SK-N-SH (cell line): ENCODE measurements around the gene FAM229A. TPM values are rescaled to one million over a fixed set of nuclear protein-coding genes. Genes with fewer than 3 reads are reported as not detected.

Experiments
- CTCF ChIA-PET: fragments of 300-600, 350-600 bp; formaldehyde crosslinking; extraction: SDS; loops from one replicate; lab custom pipeline; 2021; lab: Yijun Ruan, JAX
- POLR2A ChIA-PET: fragments of 350-600 bp; sonication (Branson Sonifier 250); formaldehyde crosslinking; extraction: SDS; loops from one replicate; lab custom pipeline; 2020; ENCODE audit warnings: antibody characterized with exemption, inconsistent platforms; lab: Yijun Ruan, JAX
- DNase-seq: peaks from one replicate; pipeline ENCODE4 v3.0.0; 2012
- H2AFZ ChIP-seq: fragments of 200-600 bp; sonication (generic); 2 replicates; pipeline ENCODE4 v1.8.1; 2016; ENCODE audit warnings: antibody characterized with exemption, mild to moderate bottlenecking, low read depth
- H3F3A ChIP-seq: fragments of 200-600 bp; sonication (generic); replicated peaks from 2 replicates; pipeline ENCODE3; 2016; ENCODE audit warnings: antibody characterized with exemption, mild to moderate bottlenecking; ENCODE audit not compliant: insufficient read depth
- H3K27ac ChIP-seq, 2 experiments: fragments of 200-500 bp in 1 of 2; fragments of 200-600 bp in 1 of 2; sonication (Bioruptor generic) in 1 of 2; sonication (generic), shearing (Covaris generic) in 1 of 2; 2 replicates each; pipeline versions ENCODE4 v1.5.1 to v1.6.1; 2014 to 2016; ENCODE audit warnings: low read depth in 2 of 2, inconsistent platforms in 1 of 2, low read length in 1 of 2, mild to moderate bottlenecking in 1 of 2, mixed read lengths in 1 of 2
- H3K27me3 ChIP-seq: fragments of 200-600 bp; sonication (generic), shearing (Covaris generic); 2 replicates; pipeline ENCODE4 v1.6.1; 2016; ENCODE audit warnings: mixed run types; ENCODE audit not compliant: insufficient read depth
- H3K36me3 ChIP-seq, 2 experiments: fragments of 200-500 bp in 1 of 2; fragments of 200-600 bp in 1 of 2; sonication (Bioruptor generic) in 1 of 2; sonication (generic) in 1 of 2; replicated peaks in 1 of 2; 2 replicates each; pipeline versions ENCODE3 to v1.5.1; 2014 to 2016; ENCODE audit warnings: low read length in 1 of 2, mild to moderate bottlenecking in 1 of 2; ENCODE audit not compliant: insufficient read depth in 2 of 2, control insufficient read depth in 1 of 2
- H3K4me1 ChIP-seq, 2 experiments: fragments of 200-500 bp in 1 of 2; fragments of 200-600 bp in 1 of 2; sonication (Bioruptor generic) in 1 of 2; sonication (generic), shearing (Covaris generic) in 1 of 2; 2 replicates each; pipeline versions ENCODE4 v1.5.1 to v1.6.1; 2014 to 2016; ENCODE audit warnings: low read depth in 1 of 2, low read length in 1 of 2, mixed run types in 1 of 2; ENCODE audit not compliant: insufficient read depth in 2 of 2, control insufficient read depth in 1 of 2
- H3K4me2 ChIP-seq: fragments of 200-600 bp; sonication (generic), shearing (Covaris generic); 2 replicates; pipeline ENCODE4 v1.6.1; 2017; ENCODE audit warnings: mixed run types
- H3K4me3 ChIP-seq, 2 experiments: fragments of 200-500 bp in 1 of 2; fragments of 200-600 bp in 1 of 2; sonication (Bioruptor generic) in 1 of 2; sonication (generic), shearing (Covaris generic) in 1 of 2; 2 replicates each; pipeline versions ENCODE4 v1.5.1 to v1.8.1; 2014 to 2016; ENCODE audit warnings: low read depth in 2 of 2, inconsistent platforms in 1 of 2, low read length in 1 of 2, mild to moderate bottlenecking in 1 of 2, mixed read lengths in 1 of 2, moderate library complexity in 1 of 2
- H3K79me2 ChIP-seq: fragments of 200-600 bp; sonication (generic); 2 replicates; pipeline ENCODE4 v1.8.1; 2017; ENCODE audit warnings: mild to moderate bottlenecking; ENCODE audit not compliant: insufficient read depth
- H3K9ac ChIP-seq: fragments of 200-600 bp; sonication (generic); 2 replicates; pipeline ENCODE4 v1.6.1; 2017; ENCODE audit warnings: mixed run types
- H3K9me2 ChIP-seq: fragments of 200-600 bp; sonication (generic); 2 replicates; pipeline ENCODE4 v1.6.1; 2017; ENCODE audit warnings: mixed run types
- H3K9me3 ChIP-seq: fragments of 200-600 bp; sonication (generic); 2 replicates; pipeline ENCODE4 v1.6.1; 2017; ENCODE audit warnings: mixed run types, mild to moderate bottlenecking, moderate library complexity
- H4K20me1 ChIP-seq: fragments of 200-600 bp; sonication (generic); 2 replicates; pipeline ENCODE4 v1.6.1; 2017; ENCODE audit warnings: mild to moderate bottlenecking, mixed run types; ENCODE audit not compliant: insufficient read depth
- EP300 ChIP-seq, 2 experiments: IDR thresholded peaks; 2 replicates each; pipeline versions ENCODE4 v1.4.0 to v1.6.1; 2012; ENCODE audit warnings: borderline replicate concordance in 1 of 2, low read depth in 1 of 2, low read length in 1 of 2
- EZH2phosphoT487 ChIP-seq: fragments of 200-600 bp; sonication (generic); IDR thresholded peaks from 2 replicates; pipeline ENCODE4 v1.6.1; 2017; ENCODE audit warnings: low read depth, mixed run types, mild to moderate bottlenecking, antibody characterized with exemption, moderate library complexity, borderline replicate concordance
- FOXM1 ChIP-seq: IDR thresholded peaks from 2 replicates; pipeline ENCODE4 v1.4.0; 2012; ENCODE audit warnings: low read depth, mild to moderate bottlenecking
- GATA2 ChIP-seq: sonication (generic); formaldehyde crosslinking; IDR thresholded peaks from 2 replicates; pipeline ENCODE4 v1.5.0; 2020; ENCODE audit warnings: mild to moderate bottlenecking, missing genetic modification reagents
- MXI1 ChIP-seq: IDR thresholded peaks from 2 replicates; pipeline ENCODE4 v1.6.1; 2012; ENCODE audit warnings: mild to moderate bottlenecking, low read depth, low read length, improper control_type of control experiment
- POLR2AphosphoS5 ChIP-seq: IDR thresholded peaks from 2 replicates; pipeline ENCODE4 v1.6.1; 2012; ENCODE audit warnings: low read depth, low read length
- RAD21 ChIP-seq: IDR thresholded peaks from 2 replicates; pipeline ENCODE4 v1.6.1; 2012; ENCODE audit warnings: mild to moderate bottlenecking, low read length
- RCOR1 ChIP-seq: fragments of 150-350 bp; IDR thresholded peaks from 2 replicates; pipeline ENCODE4 v1.6.1; 2017; ENCODE audit warnings: antibody characterized with exemption, low read length
- YY1 ChIP-seq: IDR thresholded peaks from 2 replicates; pipeline ENCODE4 v1.4.0; 2012; ENCODE audit warnings: low read depth, mild to moderate bottlenecking
- WGBS: methylation state at CpG from one replicate; pipeline ENCODE4 v1.1.6; 2017; ENCODE audit warnings: low lambda C conversion rate; 5-methylcytosine and 5-hydroxymethylcytosine counted together
- polyA plus RNA-seq, 3 experiments: library from polyadenylated mRNA; depleted of rRNA; stranded (reverse); fragments of >200 nt; gene quantifications; 2 replicates each; pipeline ENCODE4 v1.2.3, GENCODE V29; 2012
- TF ChIP-seq, protein P1 (sequence below): IDR thresholded peaks from 2 replicates; pipeline ENCODE4 v1.4.0; 2012; ENCODE audit warnings: low read depth, borderline replicate concordance
- TF ChIP-seq, protein P2 (sequence below): fragments of 150-350 bp; IDR thresholded peaks from 2 replicates; pipeline ENCODE4 v1.6.1; 2017; ENCODE audit warnings: antibody characterized with exemption, low read length, low read depth, borderline replicate concordance

The FAM229A gene
- polyA plus RNA-seq, 1 of the 3 experiments (the other 2 are of a cell fraction): 8.0 TPM

DNA sequence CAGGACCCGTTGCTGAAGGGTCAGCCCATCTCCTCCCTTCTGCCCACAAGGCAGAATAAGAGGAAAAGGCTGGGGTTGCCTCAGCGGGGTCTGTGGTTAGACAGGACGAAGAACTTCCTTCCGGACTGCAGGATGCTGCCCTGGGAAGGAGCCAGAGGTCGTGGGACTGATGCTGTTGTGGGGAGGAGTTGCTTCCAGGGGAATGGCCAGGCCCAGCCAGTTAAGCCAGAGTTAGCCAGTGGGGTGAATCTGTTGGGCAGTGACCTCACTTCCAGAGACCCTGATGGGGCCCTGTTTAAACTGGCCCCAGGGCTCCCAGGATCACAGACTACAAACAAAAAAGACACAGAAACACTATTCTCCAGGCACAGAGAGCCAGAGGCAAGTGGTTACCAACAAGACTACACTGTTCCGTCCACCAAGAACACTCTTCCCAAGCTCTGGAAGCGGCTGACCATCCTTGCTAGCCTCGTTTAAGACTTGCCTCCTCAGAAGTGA is 13.0 kb downstream of the FAM229A start:
- H3K27ac ChIP-seq: no peak overlapping the region
- DNase-seq: no peak
- H3K4me2 ChIP-seq: no peak overlapping the region
- H3F3A ChIP-seq: no peaks in the 10 kb centered on the region
- CTCF ChIA-PET: no interaction called here
- H3K4me3 ChIP-seq: no peak overlapping the region
- H3K9me2 ChIP-seq: no peaks in the 10 kb centered on the region
- H3K27me3 ChIP-seq: no peaks in the 10 kb centered on the region
- no peak for TF ChIP-seq EZH2phosphoT487
- TF ChIP-seq RAD21: no peak
- no peak for TF ChIP-seq RCOR1
- TF ChIP-seq, protein P1, sequence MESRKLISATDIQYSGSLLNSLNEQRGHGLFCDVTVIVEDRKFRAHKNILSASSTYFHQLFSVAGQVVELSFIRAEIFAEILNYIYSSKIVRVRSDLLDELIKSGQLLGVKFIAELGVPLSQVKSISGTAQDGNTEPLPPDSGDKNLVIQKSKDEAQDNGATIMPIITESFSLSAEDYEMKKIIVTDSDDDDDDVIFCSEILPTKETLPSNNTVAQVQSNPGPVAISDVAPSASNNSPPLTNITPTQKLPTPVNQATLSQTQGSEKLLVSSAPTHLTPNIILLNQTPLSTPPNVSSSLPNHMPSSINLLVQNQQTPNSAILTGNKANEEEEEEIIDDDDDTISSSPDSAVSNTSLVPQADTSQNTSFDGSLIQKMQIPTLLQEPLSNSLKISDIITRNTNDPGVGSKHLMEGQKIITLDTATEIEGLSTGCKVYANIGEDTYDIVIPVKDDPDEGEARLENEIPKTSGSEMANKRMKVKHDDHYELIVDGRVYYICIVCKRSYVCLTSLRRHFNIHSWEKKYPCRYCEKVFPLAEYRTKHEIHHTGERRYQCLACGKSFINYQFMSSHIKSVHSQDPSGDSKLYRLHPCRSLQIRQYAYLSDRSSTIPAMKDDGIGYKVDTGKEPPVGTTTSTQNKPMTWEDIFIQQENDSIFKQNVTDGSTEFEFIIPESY: no peak
- no peak for TF ChIP-seq EP300 (IDR thresholded peaks at IDR 0.05; ENCODE audit: borderline replicate concordance in 1 of 2, low read depth in 1 of 2, low read length in 1 of 2)
- no peak for TF ChIP-seq YY1
- TF ChIP-seq, protein P2, sequence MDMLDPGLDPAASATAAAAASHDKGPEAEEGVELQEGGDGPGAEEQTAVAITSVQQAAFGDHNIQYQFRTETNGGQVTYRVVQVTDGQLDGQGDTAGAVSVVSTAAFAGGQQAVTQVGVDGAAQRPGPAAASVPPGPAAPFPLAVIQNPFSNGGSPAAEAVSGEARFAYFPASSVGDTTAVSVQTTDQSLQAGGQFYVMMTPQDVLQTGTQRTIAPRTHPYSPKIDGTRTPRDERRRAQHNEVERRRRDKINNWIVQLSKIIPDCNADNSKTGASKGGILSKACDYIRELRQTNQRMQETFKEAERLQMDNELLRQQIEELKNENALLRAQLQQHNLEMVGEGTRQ: no peak
- no peak for TF ChIP-seq MXI1
- no peak for TF ChIP-seq GATA2 (CRISPR knock-in tag)
- TF ChIP-seq POLR2AphosphoS5: no peak
- POLR2A ChIA-PET: no interaction called here
- H3K9me3 ChIP-seq: no peaks in the 10 kb centered on the region
- H3K9ac ChIP-seq: no peak overlapping the region
- H4K20me1 ChIP-seq: no peaks in the 10 kb centered on the region
- 91% methylated on average over 7 of the region's 8 CpGs for WGBS
- H3K79me2 ChIP-seq: peaks cover 8% of the 10 kb centered on the region; the same call in 1 of the 2 replicates
- H2AFZ ChIP-seq: no peak overlapping the region
- H3K36me3 ChIP-seq: no peaks in the 10 kb centered on the region
- H3K4me1 ChIP-seq: peaks cover 4 to 9% of the 10 kb centered on the region in 2 experiments; a peak in 2 of 4 replicates

DNA sequence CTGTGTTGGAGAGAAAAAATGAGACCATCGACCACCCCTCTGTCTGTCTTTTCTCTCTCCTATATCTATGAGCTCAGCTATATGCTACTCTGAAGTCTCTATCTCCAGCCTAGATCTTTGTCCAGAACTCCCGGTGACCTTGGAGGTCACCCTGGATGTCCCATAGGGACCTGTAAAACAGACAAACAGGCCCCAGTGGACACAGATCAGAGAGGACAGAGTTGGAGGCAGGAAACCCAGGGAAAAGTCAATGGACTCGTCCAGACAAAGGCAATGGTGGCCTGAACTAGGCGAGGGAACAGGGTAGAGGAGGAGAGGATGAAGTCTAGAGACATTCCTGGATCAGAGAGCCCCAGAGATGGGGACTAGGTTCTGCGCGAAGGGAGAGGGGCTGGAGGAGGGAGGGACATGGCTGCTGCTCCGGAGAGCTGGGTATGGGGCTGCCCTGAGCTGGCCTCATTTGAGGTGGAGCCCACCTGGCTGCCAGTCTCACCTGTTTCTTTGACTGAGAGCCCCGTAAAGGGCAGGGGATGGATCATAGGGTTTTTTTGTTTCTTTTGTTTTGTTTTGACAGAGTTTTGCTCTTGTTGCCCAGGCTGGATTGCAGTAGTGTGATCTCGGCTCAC is 15.6 kb downstream of the FAM229A start:
- no peak overlapping the region for H2AFZ ChIP-seq
- DNase-seq: no peak
- no peaks in the 10 kb centered on the region for H3K9me3 ChIP-seq
- TF ChIP-seq FOXM1 (no peak), RAD21 (no peak)
- H4K20me1 ChIP-seq: no peaks in the 10 kb centered on the region
- no peak overlapping the region for H3K9ac ChIP-seq
- ChIA-PET POLR2A (interaction anchor here (0.7 to 1.2 kb wide), 2 partner anchors 10 to 11 kb away, joined by 4 to 5 read pairs; partner anchors contain the start of gene MARCKSL1), CTCF (interaction anchor here (0.7 to 0.9 kb wide), 2 partner anchors 13 to 265 kb away, joined by 3 read pairs; no protein-coding TSS in a partner anchor)
- H3K27me3 ChIP-seq: no peaks in the 10 kb centered on the region
- no peaks in the 10 kb centered on the region for H3K36me3 ChIP-seq
- H3K4me1 ChIP-seq: no peaks in the 10 kb centered on the region; a peak in 1 of 4 replicates
- H3K4me2 ChIP-seq: no peak overlapping the region
- H3K9me2 ChIP-seq: no peaks in the 10 kb centered on the region
- H3F3A ChIP-seq: no peaks in the 10 kb centered on the region
- WGBS: 84% methylated on average over 9 of the region's 9 CpGs
- no peak overlapping the region for H3K27ac ChIP-seq
- H3K79me2 ChIP-seq: no peaks in the 10 kb centered on the region
- no peak overlapping the region for H3K4me3 ChIP-seq
